Activated naive CD4-positive, alpha-beta T cell treated with anti-CD3 and anti-CD28 coated beads for 36 hours (primary cell): ENCODE data around the gene OR4D2. TPM values are rescaled to one million over a fixed set of nuclear protein-coding genes. Genes with fewer than 3 reads are reported as not detected.

ENCODE experiments used
- CTCF ChIA-PET: fragments of 350-600 bp; sonication (Branson Sonifier 250); formaldehyde crosslinking; loops from one replicate; lab custom pipeline; 2021; ENCODE audit warnings: antibody characterized with exemption; lab: Charles Lee
- DNase-seq: peaks from one replicate; pipeline ENCODE4 v3.0.0-alpha.2; 2020
- H3K27ac Mint-ChIP-seq: one replicate; pipeline ENCODE4 v1.8.0; 2021; ENCODE audit warnings: mild to moderate bottlenecking, mixed read lengths
- H3K27me3 Mint-ChIP-seq: one replicate; pipeline ENCODE4 v1.8.0; 2021; ENCODE audit warnings: low read depth, mixed read lengths
- H3K36me3 Mint-ChIP-seq: one replicate; pipeline ENCODE4 v1.8.0; 2021; ENCODE audit warnings: low read depth, mixed read lengths
- H3K4me1 Mint-ChIP-seq: one replicate; pipeline ENCODE4 v1.8.0; 2021; ENCODE audit warnings: low read depth, mixed read lengths
- H3K4me3 Mint-ChIP-seq: one replicate; pipeline ENCODE4 v1.8.0; 2021; ENCODE audit warnings: mild to moderate bottlenecking, moderate library complexity, mixed read lengths
- H3K9me3 Mint-ChIP-seq: one replicate; pipeline ENCODE4 v1.8.0; 2021; ENCODE audit warnings: mixed read lengths
- intact Hi-C: fragments of 100-400 bp; cut with micrococcal nuclease; formaldehyde crosslinking; loops from one replicate; pipeline ENCODE4 v1.15.1; 2023
- total RNA-seq, 2 experiments: library from RNA; stranded (reverse); gene quantifications; one replicate each; pipeline ENCODE4 v1.2.3, GENCODE V29; 2021

OR4D2 gene
- total RNA-seq, 2 experiments from 2014 or later: not detected

- Mint-ChIP-seq H3K9me3 (peaks cover 29% of the 10 kb centered on the region), H3K36me3 (peaks cover 10% of the 10 kb centered on the region), H3K27ac (no peak overlapping the region), H3K4me1 (peaks cover 25% of the 10 kb centered on the region), H3K4me3 (no peak overlapping the region), H3K27me3 (no peaks in the 10 kb centered on the region)
- no peak for DNase-seq
- intact Hi-C loops: no loop called here
- CTCF ChIA-PET: no interaction called here
These were observed 18.2 kb upstream of the OR4D2 start for GRCh38 chr17:58148609-58149008.

- Mint-ChIP-seq H3K4me1 (peaks cover 38% of the 10 kb centered on the region), H3K27me3 (no peaks in the 10 kb centered on the region), H3K36me3 (peaks cover 1% of the 10 kb centered on the region), H3K4me3 (no peak overlapping the region), H3K9me3 (peaks cover 17% of the 10 kb centered on the region), H3K27ac (no peak overlapping the region)
- no peak for DNase-seq
- CTCF ChIA-PET: interaction anchor here (0.6 to 1.2 kb wide), 2 partner anchors 289 to 712 kb away, joined by 3 to 4 read pairs; no protein-coding TSS in a partner anchor
- intact Hi-C loops: no loop called here
These were observed 16.4 kb upstream of the OR4D2 start for GRCh38 chr17:58150394-58150793.

GRCh38 chr17:58153046-58153445 lies 13.7 kb upstream of the OR4D2 start:
- H3K9me3 Mint-ChIP-seq: peaks cover 2% of the 10 kb centered on the region
- CTCF ChIA-PET: interaction anchor here (2.7 kb wide), 1 partner anchor 19 kb away, joined by 20 read pairs; no protein-coding TSS in a partner anchor
- H3K27ac Mint-ChIP-seq: peak overlapping the region; percentile 79
- H3K4me1 Mint-ChIP-seq: peaks cover 48% of the 10 kb centered on the region
- H3K36me3 Mint-ChIP-seq: no peaks in the 10 kb centered on the region
- intact Hi-C loops: no loop called here
- H3K4me3 Mint-ChIP-seq: peak overlapping the region; percentile 43
- H3K27me3 Mint-ChIP-seq: no peaks in the 10 kb centered on the region
- peak; percentile 72 for DNase-seq

GRCh38 chr17:58153671-58154070 lies 13.1 kb upstream of the OR4D2 start:
- H3K36me3 Mint-ChIP-seq: no peaks in the 10 kb centered on the region
- H3K4me1 Mint-ChIP-seq: peaks cover 48% of the 10 kb centered on the region
- CTCF ChIA-PET: interaction anchor here (2.7 kb wide), 1 partner anchor 18 kb away, joined by 20 read pairs; no protein-coding TSS in a partner anchor
- no peaks in the 10 kb centered on the region for H3K9me3 Mint-ChIP-seq
- intact Hi-C loops: no loop called here
- no peaks in the 10 kb centered on the region for H3K27me3 Mint-ChIP-seq
- no peak for DNase-seq
- no peak overlapping the region for H3K4me3 Mint-ChIP-seq
- H3K27ac Mint-ChIP-seq: peak overlapping the region; percentile 79

- H3K9me3 Mint-ChIP-seq: no peaks in the 10 kb centered on the region
- H3K27me3 Mint-ChIP-seq: no peaks in the 10 kb centered on the region
- H3K4me3 Mint-ChIP-seq: peak overlapping the region; percentile 76
- intact Hi-C loops: loop anchor here (2.0 to 5.0 kb wide), 2 partner anchors 75 to 150 kb away; partner anchors contain the start of genes DYNLL2 and SRSF1
- CTCF ChIA-PET: interaction anchor here (0.9 to 1.5 kb wide), 2 partner anchors 15 to 44 kb away, joined by 3 to 7 read pairs; no protein-coding TSS in a partner anchor
- peaks cover 41% of the 10 kb centered on the region for H3K4me1 Mint-ChIP-seq
- peak overlapping the region; percentile 66 for H3K27ac Mint-ChIP-seq
- no peaks in the 10 kb centered on the region for H3K36me3 Mint-ChIP-seq
- DNase-seq: peak; percentile 71
These were observed 9.7 kb upstream of the OR4D2 start for GRCh38 chr17:58156839-58157803.

- Mint-ChIP-seq H3K27me3 (no peaks in the 10 kb centered on the region), H3K4me1 (peaks cover 30% of the 10 kb centered on the region), H3K27ac (no peak overlapping the region), H3K36me3 (no peaks in the 10 kb centered on the region), H3K9me3 (no peaks in the 10 kb centered on the region), H3K4me3 (no peak overlapping the region)
- CTCF ChIA-PET: no interaction called here
- intact Hi-C loops: loop anchor here (5.0 kb wide), 1 partner anchor 76 kb away; the partner anchor contains the start of gene DYNLL2
- no peak for DNase-seq
These were observed 8.6 kb upstream of the OR4D2 start for GRCh38 chr17:58158181-58158580.

GRCh38 chr17:58161566-58161965 lies 5.2 kb upstream of the OR4D2 start:
- Mint-ChIP-seq H3K4me1 (peaks cover 6% of the 10 kb centered on the region), H3K36me3 (no peaks in the 10 kb centered on the region), H3K27me3 (no peaks in the 10 kb centered on the region), H3K27ac (no peak overlapping the region), H3K9me3 (no peaks in the 10 kb centered on the region), H3K4me3 (no peak overlapping the region)
- CTCF ChIA-PET: interaction anchor here (0.6 kb wide), 1 partner anchor 801 kb away, joined by 3 read pairs; no protein-coding TSS in a partner anchor
- intact Hi-C loops: no loop called here
- DNase-seq: no peak

- CTCF ChIA-PET: interaction anchor here (0.6 to 1.0 kb wide), 3 partner anchors 43 to 825 kb away, joined by 3 to 6 read pairs (median 4); no protein-coding TSS in a partner anchor
- intact Hi-C loops: no loop called here
- DNase-seq: no peak
- Mint-ChIP-seq H3K36me3 (no peaks in the 10 kb centered on the region), H3K9me3 (peaks cover 2% of the 10 kb centered on the region), H3K27me3 (no peaks in the 10 kb centered on the region), H3K4me1 (peaks cover 19% of the 10 kb centered on the region), H3K27ac (no peak overlapping the region), H3K4me3 (no peak overlapping the region)
These were observed 801 bp upstream of the OR4D2 start for GRCh38 chr17:58165981-58166380.

GRCh38 chr17:58170622-58171021 lies 3.8 kb downstream of the OR4D2 start:
- Mint-ChIP-seq H3K9me3 (peaks cover 2% of the 10 kb centered on the region), H3K36me3 (no peaks in the 10 kb centered on the region), H3K4me1 (peaks cover 33% of the 10 kb centered on the region), H3K27ac (no peak overlapping the region), H3K27me3 (no peaks in the 10 kb centered on the region), H3K4me3 (no peak overlapping the region)
- DNase-seq: no peak
- CTCF ChIA-PET: interaction anchor here (0.7 to 3.3 kb wide), 10 partner anchors 9 to 294 kb away, joined by 3 to 20 read pairs (median 4); no protein-coding TSS in a partner anchor
- intact Hi-C loops: loop anchor here (5.0 kb wide), 1 partner anchor 173 kb away; no protein-coding TSS in a partner anchor

- CTCF ChIA-PET: interaction anchor here (0.5 to 3.3 kb wide), 27 partner anchors 8 to 1320 kb away, joined by 3 to 20 read pairs (median 4); partner anchors contain the start of gene SRSF1
- Mint-ChIP-seq H3K9me3 (peaks cover 2% of the 10 kb centered on the region), H3K4me1 (peaks cover 33% of the 10 kb centered on the region), H3K36me3 (no peaks in the 10 kb centered on the region), H3K4me3 (no peak overlapping the region), H3K27ac (no peak overlapping the region), H3K27me3 (no peaks in the 10 kb centered on the region)
- peak; percentile 70 for DNase-seq
- intact Hi-C loops: loop anchor here (1.0 to 5.0 kb wide), 4 partner anchors 50 to 314 kb away; no protein-coding TSS in a partner anchor
These were observed 5.7 kb downstream of the OR4D2 start for GRCh38 chr17:58172369-58173071.

- intact Hi-C loops: loop anchor here (5.0 kb wide), 1 partner anchor 178 kb away; no protein-coding TSS in a partner anchor
- H3K27ac Mint-ChIP-seq: no peak overlapping the region
- CTCF ChIA-PET: no interaction called here
- no peak overlapping the region for H3K4me3 Mint-ChIP-seq
- H3K9me3 Mint-ChIP-seq: no peaks in the 10 kb centered on the region
- no peaks in the 10 kb centered on the region for H3K27me3 Mint-ChIP-seq
- H3K4me1 Mint-ChIP-seq: peaks cover 24% of the 10 kb centered on the region
- H3K36me3 Mint-ChIP-seq: no peaks in the 10 kb centered on the region
- no peak for DNase-seq
These were observed 8.1 kb downstream of the OR4D2 start for GRCh38 chr17:58174871-58175270.

- Mint-ChIP-seq H3K9me3 (no peaks in the 10 kb centered on the region), H3K4me3 (no peak overlapping the region), H3K4me1 (peaks cover 13% of the 10 kb centered on the region), H3K27me3 (no peaks in the 10 kb centered on the region), H3K36me3 (no peaks in the 10 kb centered on the region), H3K27ac (no peak overlapping the region)
- intact Hi-C loops: no loop called here
- CTCF ChIA-PET: no interaction called here
- no peak for DNase-seq
These were observed 9.4 kb downstream of the OR4D2 start for GRCh38 chr17:58176200-58176599.
